ENCODE data around the gene SEPHS2. TPM values are rescaled to one million over a fixed set of nuclear protein-coding genes. Genes with fewer than 3 reads are reported as not detected.

SEPHS2 gene
- polyA plus RNA-seq, 1 donor = 85.3 TPM

DNA sequence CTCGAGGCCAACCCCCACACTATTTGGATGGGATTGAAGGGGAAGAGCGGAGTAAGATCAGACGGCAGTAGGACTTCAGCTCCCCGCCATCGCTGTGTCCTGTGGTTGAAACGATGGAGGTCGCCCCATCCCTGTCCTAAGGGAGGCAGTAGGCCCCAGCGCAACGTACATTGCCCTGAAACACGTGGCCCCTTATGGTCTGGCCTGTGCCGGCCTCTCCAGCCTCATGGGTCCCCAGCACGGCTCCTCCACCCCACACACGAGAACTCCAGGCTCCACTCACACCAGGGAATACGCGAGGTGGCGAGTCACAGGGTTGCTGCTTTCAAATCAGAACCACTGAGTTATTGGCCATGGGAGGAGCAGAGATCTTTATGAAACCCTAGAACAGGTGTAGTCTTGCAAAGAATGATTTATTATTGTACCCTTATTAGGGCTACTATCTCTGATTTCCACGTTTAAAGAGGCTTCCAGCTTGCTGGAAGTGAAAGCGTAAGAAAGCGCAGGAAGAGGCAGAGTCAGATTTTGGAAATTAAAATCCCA is 15.2 kb downstream of the SEPHS2 start:
- WGBS (ENCODE audit: insufficient coverage, low lambda C conversion rate) = no CpG with 5 or more reads among the region's 19 CpGs
- no peak for DNase-seq
- peaks cover 11% of the 10 kb centered on the region for H3K4me1 ChIP-seq (ENCODE audit: control insufficient read depth, insufficient read depth, low read length)
- peak overlapping the region; percentile 2 for H3K4me3 ChIP-seq (ENCODE audit: low read length)
- H3K36me3 ChIP-seq (ENCODE audit: control insufficient read depth, insufficient read depth, low read length) = peaks cover 8% of the 10 kb centered on the region
- H3K9me3 ChIP-seq (ENCODE audit: control insufficient read depth, low read depth, low read length) = no peaks in the 10 kb centered on the region
- H3K27me3 ChIP-seq (ENCODE audit: control insufficient read depth, insufficient read depth, low read length) = no peaks in the 10 kb centered on the region
- peak overlapping the region; percentile 69 for H3K27ac ChIP-seq (ENCODE audit: low read length)

DNA sequence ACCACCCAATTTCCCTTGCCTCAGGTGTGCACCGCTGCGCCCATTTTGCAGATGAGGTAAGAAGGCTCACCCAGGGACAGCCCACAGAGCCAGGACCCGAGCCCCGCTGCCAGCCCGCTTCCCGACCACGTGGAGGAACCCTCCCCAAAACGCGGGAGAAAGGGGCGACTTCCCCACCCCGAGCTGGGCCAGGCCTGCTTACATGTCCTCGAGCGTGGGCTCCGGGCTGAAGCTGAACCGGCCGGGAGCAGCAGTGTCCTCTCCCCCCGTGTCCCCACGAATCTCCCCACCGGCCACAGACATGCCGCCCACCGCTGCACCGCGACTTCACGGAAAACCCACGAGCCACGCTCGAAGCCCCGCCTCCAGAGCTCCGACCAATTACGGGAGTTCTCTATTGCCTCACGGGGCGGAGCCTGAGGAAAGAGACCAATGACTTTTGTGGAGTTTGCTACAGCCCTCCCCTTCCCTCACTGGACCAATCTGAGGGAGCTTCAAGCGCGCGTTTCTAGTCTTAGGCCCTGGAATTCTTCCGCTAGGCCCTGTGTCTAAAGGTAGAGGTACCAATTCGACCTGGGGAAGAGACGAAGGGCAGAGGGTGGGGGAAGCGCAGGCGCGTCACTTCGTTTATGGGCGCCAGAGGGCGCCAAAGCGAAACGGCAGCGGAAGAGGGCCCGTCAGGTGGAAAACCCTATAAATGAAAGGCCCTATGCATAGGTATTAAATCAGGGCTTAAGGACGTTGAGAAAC is 15.8 kb downstream of the SEPHS2 start, which contains the start of gene DCTPP1:
Gene DCTPP1 (minus strand): TSS at position 353 of the 750 bp plus-strand sequence. CDS start 50 bp downstream, at position 303.
- peaks cover 11% of the 10 kb centered on the region for H3K4me1 ChIP-seq (ENCODE audit: control insufficient read depth, insufficient read depth, low read length)
- peak within 1 kb of the TSS; percentile 69 for H3K27ac ChIP-seq (ENCODE audit: low read length)
- DNase-seq = peak; percentile 99 to 100
- peak within 1 kb of the TSS; percentile 88 for H3K4me3 ChIP-seq (ENCODE audit: low read length)
- no peaks in the 10 kb centered on the region for H3K27me3 ChIP-seq (ENCODE audit: control insufficient read depth, insufficient read depth, low read length)
- H3K9me3 ChIP-seq (ENCODE audit: control insufficient read depth, low read depth, low read length) = no peaks in the 10 kb centered on the region
- no CpG with 5 or more reads among the region's 49 CpGs for WGBS (ENCODE audit: insufficient coverage, low lambda C conversion rate)
- H3K36me3 ChIP-seq (ENCODE audit: control insufficient read depth, insufficient read depth, low read length) = peaks cover 8% of the 10 kb centered on the region

DNA sequence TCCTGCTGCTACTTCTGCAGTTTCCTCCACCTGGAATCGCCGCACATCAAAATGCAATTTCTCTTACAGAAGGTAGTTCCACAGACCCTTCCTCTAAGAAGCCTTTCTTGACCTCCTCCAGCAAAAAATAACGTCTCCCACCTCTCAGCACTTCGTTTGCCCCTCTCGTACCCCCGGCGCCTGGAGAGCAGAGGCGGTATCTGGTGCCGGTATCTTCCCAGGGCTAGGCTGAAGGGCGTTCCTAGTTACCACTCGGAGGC is 16.3 kb downstream of the SEPHS2 start:
- WGBS (ENCODE audit: insufficient coverage, low lambda C conversion rate) = no CpG with 5 or more reads among the region's 11 CpGs
- Histone ChIP-seq H3K27ac (ENCODE audit: low read length) (peak overlapping the region; percentile 69), H3K4me1 (ENCODE audit: control insufficient read depth, insufficient read depth, low read length) (peaks cover 11% of the 10 kb centered on the region), H3K36me3 (ENCODE audit: control insufficient read depth, insufficient read depth, low read length) (peaks cover 12% of the 10 kb centered on the region), H3K27me3 (ENCODE audit: control insufficient read depth, insufficient read depth, low read length) (no peaks in the 10 kb centered on the region), H3K4me3 (ENCODE audit: low read length) (peak overlapping the region; percentile 88), H3K9me3 (ENCODE audit: control insufficient read depth, low read depth, low read length) (no peaks in the 10 kb centered on the region)
- DNase-seq = no peak

- no peak for DNase-seq
- H3K4me1 ChIP-seq (ENCODE audit: control insufficient read depth, insufficient read depth, low read length) = peaks cover 11% of the 10 kb centered on the region
- no peaks in the 10 kb centered on the region for H3K27me3 ChIP-seq (ENCODE audit: control insufficient read depth, insufficient read depth, low read length)
- H3K9me3 ChIP-seq (ENCODE audit: control insufficient read depth, low read depth, low read length) = no peaks in the 10 kb centered on the region
- no peak overlapping the region for H3K4me3 ChIP-seq (ENCODE audit: low read length)
- peaks cover 24% of the 10 kb centered on the region for H3K36me3 ChIP-seq (ENCODE audit: control insufficient read depth, insufficient read depth, low read length)
- WGBS (ENCODE audit: insufficient coverage, low lambda C conversion rate) = no CpG with 5 or more reads among the region's 4 CpGs
- H3K27ac ChIP-seq (ENCODE audit: low read length) = no peak overlapping the region
These were observed 17.6 kb downstream of the SEPHS2 start for GRCh38 chr16:30428055-30428454.

DNA sequence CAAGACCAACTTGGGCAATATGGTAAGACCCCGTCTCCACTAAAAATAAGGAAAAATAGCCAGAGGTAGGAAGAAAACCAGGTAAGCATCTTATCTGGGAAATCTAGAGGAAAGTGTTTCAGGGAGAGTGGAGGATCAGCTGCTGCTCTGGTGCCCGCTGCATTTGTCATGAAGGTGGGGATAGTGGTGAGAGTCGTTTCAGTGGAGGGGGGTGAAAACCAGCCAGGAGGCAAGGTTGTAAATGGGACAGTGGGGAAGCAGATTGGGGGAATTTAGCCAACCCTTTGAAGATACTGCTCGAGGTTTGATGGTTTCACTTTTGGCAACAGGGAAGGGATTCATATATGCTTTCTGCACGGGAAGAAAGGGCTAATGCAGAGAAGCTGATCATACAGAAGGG is 24.7 kb downstream of the SEPHS2 start:
- DNase-seq = no peak
- H3K4me1 ChIP-seq (ENCODE audit: control insufficient read depth, insufficient read depth, low read length) = peaks cover 7% of the 10 kb centered on the region
- no peaks in the 10 kb centered on the region for H3K9me3 ChIP-seq (ENCODE audit: control insufficient read depth, low read depth, low read length)
- peaks cover 34% of the 10 kb centered on the region for H3K36me3 ChIP-seq (ENCODE audit: control insufficient read depth, insufficient read depth, low read length)
- H3K27ac ChIP-seq (ENCODE audit: low read length) = no peak overlapping the region
- 90% methylated on average over 2 of the region's 5 CpGs for WGBS (ENCODE audit: insufficient coverage, low lambda C conversion rate)
- no peak overlapping the region for H3K4me3 ChIP-seq (ENCODE audit: low read length)
- no peaks in the 10 kb centered on the region for H3K27me3 ChIP-seq (ENCODE audit: control insufficient read depth, insufficient read depth, low read length)

- no peak for DNase-seq
- H3K4me3 ChIP-seq (ENCODE audit: low read length) = peak overlapping the region; percentile 49
- peak overlapping the region; percentile 78 for H3K27ac ChIP-seq (ENCODE audit: low read length)
- H3K4me1 ChIP-seq (ENCODE audit: control insufficient read depth, insufficient read depth, low read length) = peaks cover 7% of the 10 kb centered on the region
- peaks cover 23% of the 10 kb centered on the region for H3K36me3 ChIP-seq (ENCODE audit: control insufficient read depth, insufficient read depth, low read length)
- H3K27me3 ChIP-seq (ENCODE audit: control insufficient read depth, insufficient read depth, low read length) = no peaks in the 10 kb centered on the region
- H3K9me3 ChIP-seq (ENCODE audit: control insufficient read depth, low read depth, low read length) = no peaks in the 10 kb centered on the region
- WGBS (ENCODE audit: insufficient coverage, low lambda C conversion rate) = 100% methylated on average over 1 of the region's 31 CpGs
These were observed 27.1 kb downstream of the SEPHS2 start for GRCh38 chr16:30418350-30419181.

DNA sequence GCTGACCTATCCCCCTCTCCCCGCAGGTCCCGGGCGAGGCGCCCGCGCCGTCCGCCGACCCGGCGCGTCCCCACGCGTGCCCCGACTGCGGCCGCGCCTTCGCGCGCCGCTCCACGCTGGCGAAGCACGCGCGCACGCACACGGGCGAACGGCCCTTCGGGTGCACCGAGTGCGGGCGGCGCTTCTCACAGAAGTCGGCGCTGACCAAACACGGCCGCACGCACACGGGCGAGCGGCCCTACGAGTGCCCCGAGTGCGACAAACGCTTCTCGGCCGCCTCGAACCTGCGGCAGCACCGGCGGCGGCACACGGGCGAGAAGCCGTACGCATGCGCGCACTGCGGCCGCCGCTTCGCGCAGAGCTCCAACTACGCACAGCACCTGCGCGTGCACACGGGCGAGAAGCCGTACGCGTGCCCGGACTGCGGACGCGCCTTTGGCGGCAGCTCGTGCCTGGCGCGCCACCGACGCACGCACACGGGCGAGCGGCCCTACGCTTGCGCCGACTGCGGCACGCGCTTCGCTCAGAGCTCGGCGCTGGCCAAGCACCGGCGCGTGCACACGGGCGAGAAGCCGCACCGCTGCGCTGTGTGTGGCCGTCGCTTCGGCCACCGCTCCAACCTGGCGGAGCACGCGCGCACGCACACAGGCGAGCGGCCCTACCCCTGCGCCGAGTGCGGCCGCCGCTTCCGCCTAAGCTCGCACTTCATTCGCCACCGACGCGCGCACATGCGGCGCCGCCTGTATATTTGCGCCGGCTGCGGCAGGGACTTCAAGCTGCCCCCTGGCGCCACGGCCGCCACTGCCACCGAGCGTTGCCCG is 27.9 kb downstream of the SEPHS2 start:
- peak overlapping the region; percentile 78 for H3K27ac ChIP-seq (ENCODE audit: low read length)
- H3K27me3 ChIP-seq (ENCODE audit: control insufficient read depth, insufficient read depth, low read length) = no peaks in the 10 kb centered on the region
- H3K4me3 ChIP-seq (ENCODE audit: low read length) = peak overlapping the region; percentile 54
- H3K36me3 ChIP-seq (ENCODE audit: control insufficient read depth, insufficient read depth, low read length) = peaks cover 22% of the 10 kb centered on the region
- peaks cover 7% of the 10 kb centered on the region for H3K4me1 ChIP-seq (ENCODE audit: control insufficient read depth, insufficient read depth, low read length)
- H3K9me3 ChIP-seq (ENCODE audit: control insufficient read depth, low read depth, low read length) = no peaks in the 10 kb centered on the region
- WGBS (ENCODE audit: insufficient coverage, low lambda C conversion rate) = no CpG with 5 or more reads among the region's 140 CpGs
- peak; percentile 96 to 97 for DNase-seq

GRCh38 chr16:30416624-30417528 is 28.8 kb downstream of the SEPHS2 start:
- peaks cover 19% of the 10 kb centered on the region for H3K36me3 ChIP-seq (ENCODE audit: control insufficient read depth, insufficient read depth, low read length)
- no peaks in the 10 kb centered on the region for H3K9me3 ChIP-seq (ENCODE audit: control insufficient read depth, low read depth, low read length)
- peak overlapping the region; percentile 54 for H3K4me3 ChIP-seq (ENCODE audit: low read length)
- H3K27me3 ChIP-seq (ENCODE audit: control insufficient read depth, insufficient read depth, low read length) = no peaks in the 10 kb centered on the region
- DNase-seq = no peak
- peaks cover 7% of the 10 kb centered on the region for H3K4me1 ChIP-seq (ENCODE audit: control insufficient read depth, insufficient read depth, low read length)
- H3K27ac ChIP-seq (ENCODE audit: low read length) = peak overlapping the region; percentile 78
- WGBS (ENCODE audit: insufficient coverage, low lambda C conversion rate) = 95% methylated on average over 3 of the region's 18 CpGs

DNA sequence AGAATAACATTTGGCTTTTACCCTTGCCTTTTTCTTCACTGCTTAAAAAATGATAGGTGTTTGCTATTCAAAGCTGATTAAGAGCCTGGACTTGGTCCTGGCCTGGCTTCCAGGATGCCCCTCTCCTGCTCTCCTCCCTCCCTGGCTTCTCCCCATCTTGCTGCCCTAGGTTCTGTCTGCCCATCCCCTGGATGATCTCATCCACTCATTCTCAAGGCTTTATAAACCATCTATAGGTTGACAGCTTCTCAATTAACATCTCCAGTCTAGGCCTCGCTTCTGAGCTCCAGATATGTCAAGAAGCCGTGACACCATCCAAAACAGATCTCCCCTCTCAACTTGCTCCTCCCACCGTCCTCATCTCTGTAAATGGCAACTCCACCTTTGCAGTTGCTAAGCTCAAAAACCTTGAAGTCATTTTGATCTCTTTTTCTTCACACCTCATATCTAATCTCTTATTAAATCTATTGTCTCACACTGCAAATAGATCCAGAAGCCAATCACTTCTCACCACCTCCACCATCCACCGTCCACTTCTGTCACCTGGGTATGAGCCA is 29.5 kb downstream of the SEPHS2 start:
- WGBS (ENCODE audit: insufficient coverage, low lambda C conversion rate) = no CpG with 5 or more reads among the region's 4 CpGs
- no peaks in the 10 kb centered on the region for H3K9me3 ChIP-seq (ENCODE audit: control insufficient read depth, low read depth, low read length)
- no peaks in the 10 kb centered on the region for H3K27me3 ChIP-seq (ENCODE audit: control insufficient read depth, insufficient read depth, low read length)
- no peak for DNase-seq
- H3K4me3 ChIP-seq (ENCODE audit: low read length) = no peak overlapping the region
- peaks cover 24% of the 10 kb centered on the region for H3K36me3 ChIP-seq (ENCODE audit: control insufficient read depth, insufficient read depth, low read length)
- H3K27ac ChIP-seq (ENCODE audit: low read length) = no peak overlapping the region
- peaks cover 7% of the 10 kb centered on the region for H3K4me1 ChIP-seq (ENCODE audit: control insufficient read depth, insufficient read depth, low read length)
